ENCODE measurements around the gene DNAJB4.
"Not testable (repeated sequence)": the region's sequence is repeated elsewhere in the genome, so short reads cannot be mapped to it uniquely, and the experiment has no call there.

DNAJB4 gene

DNA sequence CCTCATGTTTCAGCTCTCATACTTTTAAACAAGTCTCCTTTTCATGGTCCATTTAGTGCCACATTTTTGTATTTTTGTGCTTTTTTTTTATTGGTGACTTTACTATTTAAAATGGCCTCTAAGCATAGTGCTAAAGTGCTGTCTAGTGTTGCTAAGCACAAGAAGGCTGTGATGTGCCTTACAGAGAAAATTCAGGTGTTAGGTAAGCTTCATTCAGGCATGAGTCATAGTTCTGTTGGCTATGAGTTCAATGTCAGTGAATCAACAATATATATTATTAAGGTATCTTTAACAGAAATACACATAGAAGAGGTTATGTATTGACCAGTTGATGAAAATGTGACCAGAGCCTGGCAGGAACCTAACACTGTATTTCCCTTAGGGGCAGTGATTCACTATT is 13.1 kb upstream of the DNAJB4 start:
- DNase-seq, result no peak

DNA sequence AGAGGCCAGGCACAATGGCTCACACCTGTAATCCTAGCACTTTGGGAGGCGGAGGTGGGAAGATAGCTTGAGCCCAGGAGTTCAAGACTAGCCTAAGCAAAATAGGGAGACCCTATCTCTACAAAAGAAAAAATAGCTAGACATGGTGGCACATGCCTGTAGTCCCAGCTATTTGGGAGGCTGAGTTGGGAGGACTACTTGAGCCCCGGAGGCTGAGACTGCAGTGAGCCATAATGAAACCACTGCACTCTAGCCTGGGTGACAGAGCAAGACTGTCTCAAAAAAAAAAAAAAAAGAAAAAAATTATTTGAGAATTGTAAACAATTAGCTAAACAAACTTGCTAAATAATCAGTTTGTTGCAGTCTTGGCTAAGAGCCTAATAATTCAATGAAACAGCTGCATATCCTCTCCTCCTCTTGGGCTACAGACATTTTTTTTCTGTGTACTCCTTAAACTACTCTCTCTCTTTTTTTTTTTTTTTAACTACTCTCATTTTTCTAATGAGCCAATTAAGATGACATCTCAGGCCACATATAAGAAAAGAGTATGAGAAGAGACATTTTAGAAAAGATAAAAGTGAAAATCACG is 10.5 kb upstream of the DNAJB4 start:
- no peak for DNase-seq

DNA sequence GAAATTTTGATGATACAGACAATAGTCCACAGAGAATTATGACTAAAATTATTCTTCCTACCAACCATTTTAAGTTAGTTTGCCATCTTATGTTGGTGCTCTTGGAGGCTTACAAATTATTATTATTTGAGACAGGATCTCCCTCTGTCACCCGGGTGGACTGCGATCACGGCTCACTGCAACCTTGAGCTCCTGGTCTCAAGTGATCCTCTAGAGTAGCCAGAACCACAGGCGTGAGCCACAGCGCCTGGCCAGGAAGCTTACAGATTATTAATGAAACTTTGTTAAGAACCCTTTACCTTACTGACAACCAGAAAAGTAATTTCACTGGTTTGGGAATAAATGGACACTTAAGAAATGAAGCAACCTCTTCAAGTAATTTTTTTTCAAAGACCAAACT is 8.0 kb upstream of the DNAJB4 start:
- no peak for DNase-seq

DNA sequence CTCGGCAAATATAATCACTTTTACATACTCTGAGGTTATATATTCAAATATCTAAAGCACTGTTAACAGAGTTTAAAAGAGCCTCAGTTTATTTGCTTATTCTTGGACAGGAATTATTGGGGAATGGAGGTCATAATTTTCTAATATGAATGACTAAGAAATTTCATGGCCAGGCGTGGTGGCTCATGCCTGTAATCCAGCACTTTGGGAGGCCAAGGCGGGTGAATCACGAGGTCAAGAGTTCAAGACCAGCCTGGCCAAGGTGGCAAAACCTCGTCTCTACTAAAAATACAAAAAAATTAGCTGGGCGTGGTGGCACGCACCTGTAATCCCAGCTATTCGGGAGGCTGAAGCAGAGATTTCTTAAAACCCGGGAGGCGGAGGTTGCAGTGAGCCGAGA is 4.2 kb upstream of the DNAJB4 start:
- not testable (repeated sequence) for DNase-seq

DNA sequence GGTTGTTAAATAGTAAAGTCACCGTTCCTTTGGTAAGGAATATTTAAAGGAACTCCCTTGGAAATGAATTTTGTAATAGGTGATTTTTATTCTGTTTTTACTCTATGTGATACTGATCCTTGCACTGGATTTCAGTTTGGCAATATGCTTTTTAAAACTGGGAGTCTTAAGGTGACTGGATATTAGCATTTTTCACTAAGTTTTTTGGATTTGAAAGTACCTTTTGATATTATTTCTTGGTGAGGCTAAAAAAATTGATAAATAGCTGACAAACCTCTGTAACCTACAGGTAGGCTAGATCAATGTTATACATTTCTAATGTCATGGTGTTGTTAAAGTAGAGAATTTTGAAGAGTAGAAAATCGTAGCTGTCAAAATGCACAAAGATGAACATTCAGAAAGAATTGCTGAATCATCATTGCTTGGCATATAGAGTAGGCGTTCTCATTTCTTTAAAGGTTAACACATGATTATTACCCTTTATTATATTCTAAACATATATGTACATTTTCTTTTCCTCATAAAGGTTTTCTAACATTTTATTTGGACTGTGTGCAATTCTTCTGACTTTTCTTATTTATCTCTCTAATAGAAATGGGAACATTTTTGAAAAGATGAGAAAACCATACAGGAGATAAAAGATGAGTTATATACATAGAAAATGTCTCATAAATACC is 1.5 kb upstream of the DNAJB4 start:
- DNase-seq, result no peak

DNA sequence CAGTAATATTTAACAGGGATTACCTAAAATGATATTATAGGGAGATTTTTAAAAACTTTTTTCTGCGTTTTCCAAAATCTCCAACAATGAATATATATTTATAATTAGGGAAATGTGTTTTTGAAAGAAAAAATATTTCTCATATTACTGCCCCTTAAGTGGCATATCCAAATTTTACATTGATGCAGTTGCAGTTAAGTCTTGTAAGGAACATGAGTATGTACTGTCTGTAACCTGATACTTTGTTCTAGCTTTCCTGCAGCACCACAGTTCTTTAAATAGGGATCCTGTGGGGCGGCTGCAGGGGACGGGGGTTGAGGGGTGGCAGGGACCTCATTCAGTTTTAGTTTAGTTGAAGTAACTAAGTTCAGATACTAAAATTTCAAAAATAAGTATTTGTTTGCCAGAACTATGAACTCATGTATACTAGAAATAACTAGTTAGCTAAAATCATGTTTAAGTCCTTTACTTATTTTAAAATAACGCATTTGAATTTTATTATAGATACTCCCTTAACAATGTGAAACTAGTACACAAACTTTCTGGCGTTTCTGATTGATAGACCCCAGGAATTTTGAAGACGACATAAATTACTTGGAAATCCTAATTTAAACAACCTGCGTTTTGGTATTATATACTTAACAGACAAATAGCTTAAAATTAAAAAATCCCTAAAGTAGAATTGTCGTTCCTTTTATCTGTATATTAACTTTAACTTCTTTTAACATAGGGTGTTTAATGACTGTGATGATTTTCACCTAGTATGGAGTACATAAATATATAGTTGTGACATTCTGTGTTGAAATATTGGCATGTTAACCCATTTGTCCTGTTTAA is 639 bp upstream of the DNAJB4 start:
- DNase-seq, result peak; percentile 17

DNA sequence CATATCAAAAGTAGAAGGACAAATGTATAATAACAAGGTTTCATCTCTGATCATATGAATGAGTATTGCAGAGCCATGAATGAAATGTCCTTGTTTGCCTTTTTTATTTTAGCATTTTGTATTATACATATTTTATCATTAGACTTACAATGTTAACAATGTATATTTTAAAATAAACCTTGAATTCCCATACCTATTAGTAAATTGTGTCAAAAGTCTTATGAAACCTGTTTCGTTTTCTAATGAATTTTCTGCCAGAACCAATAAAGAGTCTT is 646 bp downstream of the DNAJB4 start:
- no peak for DNase-seq

DNA sequence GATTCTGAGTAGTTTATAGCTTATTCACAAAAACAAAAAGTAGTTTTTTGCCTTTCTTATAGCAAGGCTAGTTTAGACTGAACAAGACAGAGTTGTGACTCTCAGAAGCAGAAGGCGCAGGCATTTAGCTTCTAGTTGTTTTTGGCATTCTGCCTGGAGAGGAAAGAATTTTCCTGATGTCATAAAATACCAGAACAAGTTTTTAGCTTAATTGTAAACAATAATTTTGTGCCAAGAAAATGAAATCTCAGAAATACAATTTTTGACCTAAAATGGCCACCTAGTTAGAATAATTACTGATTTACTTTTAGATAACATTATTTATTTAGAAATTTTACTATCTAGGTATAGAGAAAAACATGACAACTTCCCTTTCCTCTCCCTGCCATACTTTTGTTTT is 1.0 kb downstream of the DNAJB4 start:
- DNase-seq, result no peak

DNA sequence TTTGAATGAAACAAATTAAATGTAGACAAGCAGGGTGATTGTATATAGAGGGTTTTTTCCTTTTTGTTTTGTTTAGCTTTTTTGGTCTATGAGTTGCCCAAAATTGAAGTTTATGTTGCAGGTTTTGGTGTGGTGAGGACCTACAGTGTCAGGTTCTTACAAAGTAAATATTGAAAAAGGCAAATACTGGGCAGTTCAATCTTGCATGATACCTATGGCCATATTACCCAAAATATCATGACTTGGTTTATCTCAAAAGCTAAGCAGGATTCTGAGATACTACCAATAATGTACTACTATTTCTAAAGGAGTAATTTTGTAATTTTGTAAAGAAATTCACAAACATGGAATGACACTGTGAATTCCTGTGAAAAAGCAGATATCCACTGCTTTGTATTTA is 1.8 kb downstream of the DNAJB4 start:
- DNase-seq, result no peak

DNA sequence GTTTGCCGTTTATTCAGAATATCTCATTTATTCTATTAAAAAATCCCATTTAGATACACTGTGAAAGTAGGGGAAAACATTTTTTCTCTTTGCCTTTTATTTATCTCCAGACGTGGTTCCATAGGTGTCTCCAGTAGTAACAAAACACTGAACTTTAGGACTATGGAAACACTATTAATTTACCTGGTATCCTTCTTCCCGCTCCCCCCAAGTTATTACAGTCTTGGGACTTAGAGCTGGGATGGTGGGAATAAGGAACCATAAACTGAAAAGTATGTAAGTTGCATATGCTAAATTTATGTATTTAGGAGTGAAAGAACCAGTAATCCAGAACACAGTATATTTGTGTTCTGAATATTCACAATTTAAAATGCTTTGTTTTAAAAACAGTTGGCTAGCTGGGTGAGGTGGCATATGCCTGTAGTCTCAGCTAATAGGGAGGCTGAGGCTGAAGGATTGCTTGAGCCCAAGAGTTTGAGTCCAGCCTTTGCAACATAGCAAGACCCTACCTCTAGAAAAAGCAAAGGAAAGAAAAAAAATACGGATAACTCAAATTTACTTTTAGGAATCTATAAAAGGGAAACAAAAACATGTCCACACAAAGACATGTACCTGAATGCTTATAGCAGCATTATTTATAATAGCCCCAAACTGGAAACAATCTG is 3.1 kb downstream of the DNAJB4 start:
- no peak for DNase-seq

DNA sequence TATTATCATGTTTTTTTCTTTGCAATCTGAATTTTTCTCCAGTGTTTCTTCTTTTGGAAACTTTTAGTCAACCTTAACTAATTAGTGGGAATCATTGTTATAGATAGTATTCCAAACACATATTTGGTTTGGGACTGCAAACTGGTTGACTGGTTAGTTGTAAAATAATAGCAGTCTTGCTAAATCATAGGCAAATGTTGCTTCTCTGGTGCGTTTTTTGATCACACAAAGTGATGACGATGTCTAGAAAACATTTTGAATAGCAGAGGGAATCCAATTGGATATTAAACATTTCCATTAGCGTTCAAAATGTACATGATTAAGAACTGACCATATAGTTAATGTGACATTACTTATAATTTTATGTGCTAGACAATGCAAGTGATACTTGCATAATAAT is 4.5 kb downstream of the DNAJB4 start:
- no peak for DNase-seq

DNA sequence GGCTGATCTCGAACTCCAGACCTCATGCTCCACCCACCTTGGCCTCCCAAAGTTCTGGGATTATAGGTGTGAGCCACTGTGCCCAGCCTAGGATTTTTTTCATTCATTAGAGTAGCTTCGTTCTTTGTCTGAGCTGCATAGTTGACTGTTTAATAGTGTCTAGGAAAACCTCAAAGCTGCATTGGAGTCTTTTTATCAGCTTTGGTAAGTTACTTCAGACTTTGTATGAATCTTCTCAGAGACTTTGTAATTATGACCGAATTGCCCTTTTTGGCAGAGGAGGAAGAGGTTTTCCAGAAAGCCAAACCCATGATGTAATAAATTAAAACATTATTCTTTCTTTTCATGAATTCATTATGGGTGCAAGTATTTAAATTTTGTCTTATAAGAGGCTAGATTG is 5.1 kb downstream of the DNAJB4 start:
- DNase-seq, result no peak

DNA sequence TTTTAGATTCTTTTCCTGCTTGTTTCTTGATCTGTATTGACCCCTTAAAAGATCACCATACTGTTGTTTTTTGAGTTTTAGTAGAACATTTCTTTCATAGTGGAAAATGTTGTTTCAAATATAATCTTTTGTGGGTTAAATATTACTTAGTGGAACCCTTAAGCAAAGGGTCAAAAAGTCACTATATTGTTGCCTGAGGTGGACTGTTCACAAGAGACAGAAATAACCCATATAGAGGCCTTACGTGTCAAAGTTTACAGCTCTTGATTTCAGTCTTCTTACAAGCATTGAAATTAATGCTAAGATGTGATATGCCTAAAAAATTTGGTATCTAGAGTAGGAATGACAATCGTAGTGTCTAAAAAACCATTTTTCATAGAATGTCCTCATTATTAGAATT is 6.3 kb downstream of the DNAJB4 start:
- DNase-seq, result no peak

DNA sequence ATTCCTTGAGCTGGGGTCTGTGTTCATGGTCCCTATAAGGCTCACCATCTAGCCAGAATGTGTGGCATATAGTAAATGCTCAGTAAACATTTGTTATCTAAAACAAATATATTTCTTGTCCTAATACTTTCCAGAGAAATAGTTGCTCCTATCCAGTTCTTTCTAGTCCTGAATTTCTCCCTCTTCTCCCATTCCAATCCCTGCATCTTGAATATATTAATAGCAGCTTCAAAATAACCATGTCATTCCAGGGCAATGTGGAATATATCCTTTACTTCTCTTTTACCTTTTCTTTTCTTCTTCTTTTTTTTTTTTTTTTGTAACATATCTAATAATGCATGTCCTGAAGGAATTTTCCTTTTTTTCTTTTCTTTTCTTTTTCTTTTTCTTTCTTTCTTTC is 10.4 kb downstream of the DNAJB4 start:
- DNase-seq, result no peak

DNA sequence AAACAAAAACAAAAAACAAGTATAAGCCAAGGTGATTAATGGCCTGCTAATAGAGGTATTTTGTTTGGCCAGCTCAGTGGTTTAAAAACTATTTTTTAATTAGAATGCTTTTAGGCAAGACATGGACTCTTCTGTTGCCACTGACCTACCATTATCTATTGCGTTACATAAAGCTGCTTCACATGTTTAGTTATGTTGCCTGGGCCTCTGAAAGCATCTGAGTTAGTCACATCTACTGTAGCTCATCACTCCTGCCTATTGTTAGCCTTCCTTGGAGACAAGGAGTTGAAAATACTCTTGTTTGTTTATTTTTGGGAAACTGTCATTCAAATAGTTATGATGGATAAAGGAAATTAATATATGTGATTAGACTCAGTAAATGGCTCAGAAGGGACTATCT is 14.3 kb downstream of the DNAJB4 start:
- DNase-seq, result no peak

DNA sequence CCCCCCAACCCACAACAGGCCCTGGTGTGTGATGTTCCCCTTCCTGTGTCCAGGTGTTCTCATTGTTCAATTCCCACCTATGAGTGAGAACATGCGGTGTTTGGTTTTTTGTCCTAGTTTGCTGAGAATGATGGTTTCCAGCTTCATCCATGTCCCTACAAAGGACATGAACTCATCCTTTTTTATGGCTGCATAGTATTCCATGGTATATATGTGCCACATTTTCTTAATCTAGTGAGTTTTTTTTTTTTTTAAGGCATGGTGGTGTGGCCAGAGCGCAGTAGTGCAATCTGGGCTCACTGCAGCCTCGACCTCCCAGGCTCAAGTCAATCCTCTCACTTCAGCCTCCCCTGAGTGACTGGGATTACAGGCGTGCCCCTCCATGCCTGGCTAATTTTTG is 16.4 kb downstream of the DNAJB4 start:
- DNase-seq, result not testable (repeated sequence)

DNA sequence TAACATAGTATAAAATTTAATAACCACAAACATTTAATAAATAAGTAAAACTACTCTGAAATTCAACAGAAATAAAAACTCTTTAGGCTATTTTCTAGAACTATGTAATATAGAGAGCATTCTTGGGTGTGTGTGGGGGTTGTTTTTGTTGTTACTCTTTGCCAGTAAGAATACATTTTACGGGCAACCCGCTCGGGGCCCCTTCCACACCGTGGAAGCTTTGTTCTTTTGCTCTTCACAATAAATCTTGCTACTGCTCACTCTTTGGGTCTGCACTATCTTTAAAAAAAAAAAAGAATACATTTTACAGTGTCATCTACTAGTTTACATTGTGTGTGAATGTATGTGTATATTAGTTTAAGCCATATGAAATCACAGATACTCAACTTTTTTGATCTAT is 25.1 kb downstream of the DNAJB4 start:
- DNase-seq, result no peak

DNA sequence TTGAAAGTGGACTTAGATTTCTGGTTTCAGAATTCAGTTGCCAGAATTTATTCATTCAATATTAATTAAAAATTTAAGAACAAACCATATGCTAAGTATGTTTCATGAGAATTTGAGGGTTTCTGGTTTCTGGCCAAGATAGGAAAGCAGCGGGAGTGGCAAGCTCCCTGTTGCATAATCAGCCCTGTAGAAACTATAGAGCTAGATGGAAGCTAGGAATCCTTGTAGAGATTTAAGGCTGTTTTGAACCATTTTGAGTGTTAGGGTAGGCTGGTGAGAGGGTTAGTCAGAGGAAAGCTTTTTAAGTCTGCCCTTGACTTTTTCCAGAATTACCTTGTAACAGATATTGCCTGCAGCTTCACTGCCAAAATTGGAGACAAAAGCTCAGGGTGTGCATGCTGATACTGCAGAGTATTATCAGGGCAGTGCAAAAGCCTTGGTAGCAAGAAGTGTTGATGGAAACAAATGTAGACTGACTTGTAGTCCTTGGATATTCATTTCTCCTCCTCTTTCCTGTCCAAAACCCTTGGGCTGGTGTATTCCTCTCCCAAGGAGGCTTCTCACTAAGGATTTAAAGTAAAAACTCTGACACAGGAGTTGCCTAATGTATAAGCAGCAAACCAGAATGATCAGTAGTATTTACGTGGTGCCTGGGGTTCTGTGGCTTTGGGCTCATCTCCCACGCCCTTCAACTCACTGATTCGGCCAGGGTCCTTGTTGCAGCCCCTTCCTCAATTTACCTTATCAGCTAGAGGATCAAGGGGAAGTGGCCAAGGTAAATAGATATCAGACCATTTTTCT is 28.5 kb downstream of the DNAJB4 start:
- no peak for DNase-seq

DNA sequence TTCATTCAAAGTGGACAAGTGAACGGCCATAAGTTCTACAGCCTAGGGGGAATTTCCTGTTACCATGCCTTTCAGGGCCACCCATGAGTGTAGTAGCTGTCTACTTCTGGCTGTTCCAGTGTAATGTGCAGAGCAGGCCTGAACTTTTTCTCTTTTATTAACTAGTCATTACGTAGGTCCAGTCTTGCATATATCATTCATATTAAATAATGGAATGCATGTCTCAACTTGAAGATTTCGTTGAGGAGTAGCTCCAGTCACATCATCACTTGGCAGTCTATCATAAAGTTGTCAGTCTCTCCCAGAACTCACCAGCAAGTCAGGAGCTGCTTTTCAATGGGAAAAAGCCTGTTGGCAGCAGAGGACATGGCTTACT is 29.0 kb downstream of the DNAJB4 start:
- DNase-seq, result no peak

DNA sequence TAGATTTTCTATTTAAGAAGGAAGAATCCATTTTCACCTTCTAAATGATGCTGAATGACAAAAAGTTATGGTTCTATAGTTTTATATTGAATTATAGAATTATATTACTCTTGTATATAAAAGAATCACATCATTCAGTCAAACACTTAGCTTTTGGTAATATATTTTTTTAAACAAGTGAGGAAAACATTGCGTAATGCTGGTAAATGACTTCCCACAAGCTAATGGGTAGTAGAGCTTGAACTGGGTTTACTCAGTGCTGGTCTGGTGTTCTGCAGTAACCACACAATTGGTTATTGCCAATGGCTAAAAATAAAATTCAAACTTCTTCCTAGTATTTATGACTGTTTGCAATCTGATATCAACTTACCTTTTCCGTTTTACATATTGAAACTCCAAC is 30.4 kb downstream of the DNAJB4 start:
- DNase-seq, result no peak

DNA sequence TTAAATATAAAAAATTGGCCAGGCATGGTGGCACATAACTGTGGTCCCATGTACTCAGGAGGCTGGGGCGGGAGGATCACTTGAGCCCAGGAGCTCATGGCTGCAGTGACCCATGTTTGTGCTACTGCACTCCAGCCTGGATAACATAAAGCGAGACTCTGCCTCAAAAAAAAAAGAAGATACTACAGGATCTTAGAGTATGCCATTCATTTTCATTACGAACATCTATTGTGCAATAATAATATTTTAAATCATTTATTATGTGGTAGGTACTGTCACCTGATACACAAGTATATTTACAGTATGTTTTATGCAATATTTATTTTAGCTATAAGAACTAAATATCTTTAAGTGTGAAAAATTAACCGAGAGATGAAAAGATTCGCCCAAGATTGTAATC is 31.7 kb downstream of the DNAJB4 start:
- DNase-seq, result no peak

DNA sequence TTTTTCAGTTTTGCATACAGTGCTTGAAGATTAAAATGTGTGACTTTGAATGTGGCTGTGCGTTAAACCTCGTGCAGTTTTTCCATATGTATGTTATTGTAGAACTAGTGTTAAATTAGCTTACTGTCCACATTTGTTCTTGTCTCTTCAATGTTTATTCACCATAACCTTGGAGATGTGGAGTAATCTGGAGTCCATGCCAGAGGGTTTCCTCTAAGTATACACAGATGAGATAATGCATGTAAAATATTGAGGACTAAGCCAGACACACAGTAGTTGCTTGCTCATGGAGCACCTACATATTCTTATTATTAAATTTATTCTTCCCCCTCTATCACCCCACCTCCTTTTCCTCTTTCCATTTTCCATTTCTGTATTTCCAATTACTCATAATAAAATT is 33.3 kb downstream of the DNAJB4 start:
- DNase-seq, result no peak

DNA sequence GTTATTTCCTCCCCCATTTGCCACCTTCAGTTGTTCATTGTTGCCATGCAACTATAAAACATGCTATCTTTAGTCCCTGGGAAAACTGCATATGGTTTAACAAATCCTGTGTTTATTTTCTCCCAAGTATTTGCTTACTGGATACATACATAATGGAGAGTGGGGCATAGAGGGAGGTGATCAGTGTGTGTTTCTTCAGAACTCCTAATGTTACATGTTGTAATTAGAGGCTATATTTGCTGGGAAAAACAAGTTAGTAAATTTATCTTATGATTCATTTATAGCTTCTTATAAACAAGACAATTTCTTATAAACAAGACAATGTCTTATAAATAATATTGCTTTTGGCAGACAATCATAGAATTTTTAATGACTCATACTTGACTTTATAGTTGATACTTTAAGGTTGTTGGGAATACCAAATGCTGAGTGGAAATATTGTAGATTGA is 33.8 kb downstream of the DNAJB4 start:
- DNase-seq, result no peak

Measured in activated CD8-positive, alpha-beta memory T cell treated with anti-CD3 and anti-CD28 coated beads, Interleukin-2, amount 50 U/mL, for 4 hours (primary cell).